ENCODE results near the gene CORO1C. TPM values are rescaled to one million over a fixed set of nuclear protein-coding genes. Genes with fewer than 3 reads are reported as not detected.
A peak's percentile ranks its signal among the peaks of the same experiment; 100 is the strongest.

CORO1C gene
- total RNA-seq, 1 donor from 2014 or later: 68.3 TPM

DNA sequence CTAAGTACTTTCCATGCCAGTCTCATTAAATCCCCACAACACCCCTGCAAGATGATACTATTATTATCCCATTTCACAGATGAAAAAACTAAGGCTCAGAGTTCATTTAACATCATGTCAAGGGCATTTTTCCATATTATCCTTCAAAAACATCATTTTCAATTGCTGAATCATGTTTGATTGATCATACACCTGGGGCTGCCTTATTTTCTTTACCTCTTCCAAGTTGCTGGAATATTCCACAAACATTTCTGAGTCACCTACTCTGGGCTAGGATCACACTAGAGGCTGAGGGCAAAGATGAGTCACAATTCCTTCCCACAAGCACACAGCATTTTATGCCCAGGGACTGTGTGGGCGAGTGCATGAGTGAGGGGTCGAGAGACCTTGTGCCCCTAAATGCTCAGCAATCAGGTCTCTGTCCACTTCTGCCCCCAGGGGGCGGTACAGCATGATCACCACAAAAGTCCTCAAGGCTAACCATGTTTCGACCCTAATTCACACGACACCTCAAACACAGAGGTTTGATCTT lies 119.4 kb downstream of the CORO1C start:
- TF ChIP-seq, protein P1, sequence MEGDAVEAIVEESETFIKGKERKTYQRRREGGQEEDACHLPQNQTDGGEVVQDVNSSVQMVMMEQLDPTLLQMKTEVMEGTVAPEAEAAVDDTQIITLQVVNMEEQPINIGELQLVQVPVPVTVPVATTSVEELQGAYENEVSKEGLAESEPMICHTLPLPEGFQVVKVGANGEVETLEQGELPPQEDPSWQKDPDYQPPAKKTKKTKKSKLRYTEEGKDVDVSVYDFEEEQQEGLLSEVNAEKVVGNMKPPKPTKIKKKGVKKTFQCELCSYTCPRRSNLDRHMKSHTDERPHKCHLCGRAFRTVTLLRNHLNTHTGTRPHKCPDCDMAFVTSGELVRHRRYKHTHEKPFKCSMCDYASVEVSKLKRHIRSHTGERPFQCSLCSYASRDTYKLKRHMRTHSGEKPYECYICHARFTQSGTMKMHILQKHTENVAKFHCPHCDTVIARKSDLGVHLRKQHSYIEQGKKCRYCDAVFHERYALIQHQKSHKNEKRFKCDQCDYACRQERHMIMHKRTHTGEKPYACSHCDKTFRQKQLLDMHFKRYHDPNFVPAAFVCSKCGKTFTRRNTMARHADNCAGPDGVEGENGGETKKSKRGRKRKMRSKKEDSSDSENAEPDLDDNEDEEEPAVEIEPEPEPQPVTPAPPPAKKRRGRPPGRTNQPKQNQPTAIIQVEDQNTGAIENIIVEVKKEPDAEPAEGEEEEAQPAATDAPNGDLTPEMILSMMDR (IDR thresholded peaks at IDR 0.05): no peak
- H3K9me3 Mint-ChIP-seq: no peaks in the 10 kb centered on the region
- ChIA-PET POLR2A (interaction anchor here (0.6 to 1.2 kb wide), 3 partner anchors 16 to 46 kb away, joined by 3 to 14 read pairs (median 9); no protein-coding TSS in a partner anchor), CTCF (interaction anchor here (0.8 to 11.2 kb wide), 3 partner anchors 35 to 53 kb away, joined by 3 to 338 read pairs (median 11); partner anchors contain the start of genes ISCU and SART3)
- H3K4me1 Mint-ChIP-seq: peaks cover 52% of the 10 kb centered on the region
- DNase-seq (no peak), ATAC-seq (ENCODE audit: low read depth) (peak; percentile 21)
- no peaks in the 10 kb centered on the region for H3K36me3 Mint-ChIP-seq (ENCODE audit: low read depth)
- no peak overlapping the region for H3K4me3 Mint-ChIP-seq
- intact Hi-C loops (cut with micrococcal nuclease): loop anchor here (1.0 kb wide), 2 partner anchors 35 to 191 kb away; no protein-coding TSS in a partner anchor
- H3K27ac Mint-ChIP-seq: peak overlapping the region; percentile 24
- peaks cover 8% of the 10 kb centered on the region for H3K27me3 Mint-ChIP-seq

DNA sequence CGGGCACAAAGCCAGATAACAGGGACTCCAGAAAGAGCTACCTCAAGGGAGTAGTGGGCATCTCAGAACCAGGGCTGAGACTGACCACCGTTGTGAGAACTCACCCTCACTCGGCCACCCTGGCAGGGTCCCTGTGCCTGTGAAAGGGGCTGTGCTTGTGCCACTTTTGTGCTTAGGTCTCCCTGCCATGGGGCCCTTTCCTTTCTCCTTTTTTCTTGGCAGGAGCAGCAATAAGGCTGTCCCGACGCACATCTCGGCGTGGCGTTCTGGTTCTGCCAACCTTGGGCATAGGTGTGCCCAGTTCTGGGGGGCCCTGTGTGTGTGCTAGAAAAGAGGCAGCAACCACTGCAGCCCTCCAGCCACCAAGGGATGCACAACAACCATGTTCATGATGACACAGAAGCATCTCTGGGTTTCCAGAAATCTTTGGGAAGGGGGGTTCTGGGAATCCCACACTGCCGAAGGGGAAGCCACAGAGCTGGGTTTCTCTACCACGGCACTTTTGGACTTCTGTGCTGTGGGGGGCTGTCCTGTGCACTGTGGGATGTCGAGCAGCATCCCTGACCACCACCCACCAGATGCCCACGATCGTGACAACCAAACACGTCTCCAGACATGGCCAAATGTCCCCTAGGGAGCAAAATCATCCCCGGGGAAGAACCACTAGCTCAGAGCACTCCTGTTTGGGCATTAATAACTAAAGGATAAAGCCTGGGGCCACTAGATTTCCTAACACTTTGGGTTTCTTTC lies 120.3 kb downstream of the CORO1C start:
- no peak for ATAC-seq (ENCODE audit: low read depth)
- CTCF ChIA-PET: interaction anchor here (0.9 to 2.7 kb wide), 3 partner anchors 7 to 38 kb away, joined by 3 to 11 read pairs (median 3); no protein-coding TSS in a partner anchor
- no peaks in the 10 kb centered on the region for H3K9me3 Mint-ChIP-seq

DNA sequence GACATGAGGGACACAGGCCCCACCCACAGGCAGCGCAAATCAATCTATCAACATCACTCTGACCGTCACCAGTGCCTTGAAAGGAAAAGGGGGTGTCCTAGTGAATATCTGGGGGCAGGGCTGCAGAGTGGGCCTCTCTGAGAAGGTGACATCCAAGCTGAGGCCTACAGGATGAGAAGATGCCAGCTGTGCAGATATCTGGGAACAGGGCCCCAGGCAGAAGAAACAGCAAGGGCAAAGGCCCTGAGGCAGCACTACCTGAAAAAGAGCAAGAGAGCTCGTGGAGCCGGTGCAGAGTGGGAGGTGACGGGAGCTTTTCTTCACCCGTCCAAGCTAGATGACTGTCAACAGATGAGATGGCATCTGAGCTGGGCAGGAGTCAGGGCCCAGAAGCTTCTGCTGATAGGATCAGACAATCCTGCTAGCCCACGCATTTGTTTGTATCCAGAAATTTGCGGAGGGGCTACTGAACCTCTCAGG lies 120.9 kb downstream of the CORO1C start:
- intact Hi-C loops (cut with micrococcal nuclease): no loop called here
- Mint-ChIP-seq H3K9me3 (no peaks in the 10 kb centered on the region), H3K27me3 (peaks cover 8% of the 10 kb centered on the region), H3K36me3 (ENCODE audit: low read depth) (no peaks in the 10 kb centered on the region), H3K4me1 (peaks cover 38% of the 10 kb centered on the region), H3K27ac (no peak overlapping the region), H3K4me3 (no peak overlapping the region)
- ChIA-PET CTCF (interaction anchor here (1.3 to 2.7 kb wide), 2 partner anchors 8 to 37 kb away, joined by 3 to 11 read pairs; no protein-coding TSS in a partner anchor), POLR2A (no interaction called here)
- DNase-seq (no peak), ATAC-seq (ENCODE audit: low read depth) (no peak)
- TF ChIP-seq, protein P1 (IDR thresholded peaks at IDR 0.05): no peak

More for the DNA sequence above, 120.3 kb downstream of the CORO1C start:
- intact Hi-C loops (cut with micrococcal nuclease): no loop called here
- H3K27ac Mint-ChIP-seq: no peak overlapping the region
- no peak overlapping the region for H3K4me3 Mint-ChIP-seq
- H3K4me1 Mint-ChIP-seq: peaks cover 43% of the 10 kb centered on the region
- DNase-seq: no peak
- POLR2A ChIA-PET: no interaction called here
- peaks cover 8% of the 10 kb centered on the region for H3K27me3 Mint-ChIP-seq
- TF ChIP-seq, protein P1 (IDR thresholded peaks at IDR 0.05): no peak
- H3K36me3 Mint-ChIP-seq (ENCODE audit: low read depth): no peaks in the 10 kb centered on the region

DNA sequence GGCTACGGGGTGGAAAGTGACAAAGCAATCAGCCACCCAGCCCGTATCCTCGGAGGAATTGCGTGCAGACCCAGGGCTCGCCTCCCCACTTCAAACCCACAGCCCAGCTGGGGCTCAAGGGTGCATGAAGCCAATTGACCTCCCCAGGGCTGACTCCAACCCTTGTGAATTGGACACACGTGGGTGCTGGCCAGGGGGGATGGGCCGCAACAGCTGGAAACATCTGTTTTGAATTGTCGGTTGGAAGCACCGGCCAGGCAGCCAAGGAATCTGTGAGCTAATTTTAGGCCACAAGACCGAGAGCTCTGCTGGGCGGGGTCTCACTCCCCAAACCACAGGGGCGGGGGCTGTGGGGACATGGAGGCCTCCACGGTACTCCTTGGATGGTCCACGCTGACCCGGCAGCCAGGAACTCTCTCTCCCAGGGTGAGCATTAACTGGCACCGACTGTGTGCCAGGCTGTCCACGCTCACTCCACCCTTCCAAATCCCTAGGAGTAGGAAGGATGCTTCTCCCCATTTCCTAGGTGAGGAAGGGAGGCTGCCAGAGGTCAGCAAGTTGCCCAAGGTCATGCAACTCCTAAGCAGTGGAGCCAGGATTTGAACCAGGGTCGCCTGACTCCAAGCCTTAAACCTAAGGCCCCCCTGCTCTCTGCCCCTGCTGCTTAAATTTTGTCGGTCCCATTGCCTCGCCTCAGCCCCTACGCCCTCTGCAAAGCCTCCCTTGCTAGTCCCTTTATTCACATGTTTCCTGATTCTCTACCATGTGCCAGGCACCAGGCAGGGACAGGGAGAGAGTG lies 121.6 kb downstream of the CORO1C start:
- no peaks in the 10 kb centered on the region for H3K9me3 Mint-ChIP-seq
- H3K4me1 Mint-ChIP-seq: peaks cover 31% of the 10 kb centered on the region
- no peak overlapping the region for H3K4me3 Mint-ChIP-seq
- H3K36me3 Mint-ChIP-seq (ENCODE audit: low read depth): no peaks in the 10 kb centered on the region
- H3K27me3 Mint-ChIP-seq: peaks cover 8% of the 10 kb centered on the region
- intact Hi-C loops (cut with micrococcal nuclease): no loop called here
- TF ChIP-seq, protein P1 (IDR thresholded peaks at IDR 0.05): no peak
- H3K27ac Mint-ChIP-seq: no peak overlapping the region
- CTCF ChIA-PET: interaction anchor here (1.3 to 2.7 kb wide), 2 partner anchors 9 to 37 kb away, joined by 3 to 11 read pairs; no protein-coding TSS in a partner anchor
- peak; percentile 21 for ATAC-seq (ENCODE audit: low read depth)
- POLR2A ChIA-PET: interaction anchor here (0.5 to 0.8 kb wide), 2 partner anchors 43 to 494 kb away, joined by 3 to 5 read pairs; no protein-coding TSS in a partner anchor
- DNase-seq: no peak
